Retinal pigment epithelial cell (primary cell): ENCODE measurements around the gene SSTR3.

Experiments used
- DNase-seq: peaks from one replicate; pipeline ENCODE4 v3.0.0-alpha.2; 2010; ENCODE audit warnings: low read depth
- H3K4me3 ChIP-seq: 2 replicates; pipeline ENCODE4 v1.5.1; 2011; ENCODE audit warnings: mild to moderate bottlenecking, low read length, control low read depth, moderate library complexity
- CTCF ChIP-seq: conservative IDR thresholded peaks from 2 replicates; pipeline ENCODE4 v1.5.1; 2011; ENCODE audit warnings: low read depth, low read length, control low read depth, inconsistent platforms

SSTR3 gene

GRCh38 chr22:37212174-37212906 is at the start of gene SSTR3:
Gene SSTR3 (minus strand): TSS chr22:37212477. CDS start chr22:37207803, 4,674 bp downstream.
- no peak for TF ChIP-seq CTCF
- H3K4me3 ChIP-seq, result no peak within 1 kb of the TSS
- no peak for DNase-seq

GRCh38 chr22:37260901-37261336 is 48.6 kb upstream of the SSTR3 start:
- no peak overlapping the region for H3K4me3 ChIP-seq
- DNase-seq, result no peak

GRCh38 chr22:37260155-37260795 is 48.0 kb upstream of the SSTR3 start:
- no peak for DNase-seq
- H3K4me3 ChIP-seq, result no peak overlapping the region
- peak; percentile 1 for TF ChIP-seq CTCF

More at GRCh38 chr22:37260901-37261336, 48.6 kb upstream of the SSTR3 start:
- TF ChIP-seq CTCF, result peak; percentile 92

GRCh38 chr22:37259540-37260029 is 47.3 kb upstream of the SSTR3 start:
- no peak for DNase-seq
- peak; percentile 75 for TF ChIP-seq CTCF
- H3K4me3 ChIP-seq, result peak overlapping the region; percentile 21

GRCh38 chr22:37258753-37259401 is 46.6 kb upstream of the SSTR3 start:
- peak overlapping the region; percentile 21 for H3K4me3 ChIP-seq
- DNase-seq, result no peak
- no peak for TF ChIP-seq CTCF

GRCh38 chr22:37258005-37258752 is 45.9 kb upstream of the SSTR3 start:
- no peak for TF ChIP-seq CTCF
- DNase-seq, result no peak
- no peak overlapping the region for H3K4me3 ChIP-seq
